OCI-LY3 (cell line): ENCODE results near the gene LSM12.

Source experiments
- CTCF ChIP-seq: fragments of 200-600, 300-600 bp; sonication (generic); IDR thresholded peaks from 2 replicates; pipeline ENCODE4 v1.5.1; 2014; ENCODE audit warnings: antibody characterized with exemption, low read length, low read depth
- EZH2phosphoT487 ChIP-seq: fragments of 200-600 bp; shearing (Covaris generic); IDR thresholded peaks from 2 replicates; pipeline ENCODE4 v1.6.1; 2018; ENCODE audit warnings: antibody characterized with exemption, mixed run types, low read depth

- TF ChIP-seq CTCF: no peak
- no peak for TF ChIP-seq EZH2phosphoT487
Measured at GRCh38 chr17:43984521-43984920, 82.0 kb downstream of the LSM12 start.
